ENCODE results near the gene CTNNBL1. TPM values are rescaled to one million over a fixed set of nuclear protein-coding genes. Genes with fewer than 3 reads are reported as not detected.

CTNNBL1 gene
- total RNA-seq, 2 donors from 2014 or later: 44.1 to 54.0 TPM

DNA sequence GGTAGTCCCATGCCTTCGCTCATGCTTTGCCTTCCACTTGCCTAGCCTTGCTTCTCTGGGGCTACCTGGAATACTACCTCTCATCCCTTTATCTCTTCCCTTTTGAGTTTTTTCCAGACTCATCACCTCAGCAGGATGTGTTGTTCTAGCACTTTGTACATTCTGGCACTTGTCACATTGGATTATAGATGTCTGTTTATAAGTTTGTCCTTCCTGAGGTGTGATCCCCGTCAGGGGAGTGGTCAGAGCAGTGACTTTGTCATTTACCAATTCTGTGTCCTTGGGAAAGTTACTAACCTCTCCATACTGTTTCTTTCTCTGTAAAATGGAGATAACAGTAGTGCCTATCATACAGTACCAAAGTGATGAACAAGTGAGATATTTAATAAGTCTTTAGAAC lies 66.5 kb downstream of the CTNNBL1 start:
- no peak for DNase-seq (ENCODE audit: low spot score)
- intact Hi-C loops (cut with DNase I): no loop called here

GRCh38 chr20:37762716-37763485 lies 69.1 kb downstream of the CTNNBL1 start:
- intact Hi-C loops (cut with DNase I): no loop called here
- no peak for DNase-seq (ENCODE audit: low spot score)

- DNase-seq (ENCODE audit: low spot score): no peak
- intact Hi-C loops (cut with DNase I): no loop called here
These were observed 70.6 kb downstream of the CTNNBL1 start for GRCh38 chr20:37764333-37764935.

DNA sequence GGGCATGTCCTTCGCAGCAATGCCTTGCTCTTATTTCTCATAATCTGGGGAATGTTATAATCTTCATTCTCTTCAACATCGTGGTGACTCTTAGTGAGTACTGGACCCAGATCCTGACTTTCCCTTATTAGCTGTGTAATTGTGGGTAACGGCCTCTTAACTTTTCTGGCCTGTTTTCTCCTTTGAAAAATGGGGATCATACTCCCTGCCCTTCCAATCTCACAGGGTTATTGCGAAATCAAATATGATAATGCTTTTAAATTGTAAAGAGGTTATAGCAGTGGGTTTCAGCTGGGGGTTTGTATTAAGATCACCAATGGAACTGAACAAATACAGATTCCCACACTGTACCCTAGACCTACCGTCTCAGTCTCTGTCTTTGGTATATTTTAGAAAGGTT lies 77.1 kb downstream of the CTNNBL1 start:
- no peak for DNase-seq (ENCODE audit: low spot score)
- intact Hi-C loops (cut with DNase I): no loop called here

DNA sequence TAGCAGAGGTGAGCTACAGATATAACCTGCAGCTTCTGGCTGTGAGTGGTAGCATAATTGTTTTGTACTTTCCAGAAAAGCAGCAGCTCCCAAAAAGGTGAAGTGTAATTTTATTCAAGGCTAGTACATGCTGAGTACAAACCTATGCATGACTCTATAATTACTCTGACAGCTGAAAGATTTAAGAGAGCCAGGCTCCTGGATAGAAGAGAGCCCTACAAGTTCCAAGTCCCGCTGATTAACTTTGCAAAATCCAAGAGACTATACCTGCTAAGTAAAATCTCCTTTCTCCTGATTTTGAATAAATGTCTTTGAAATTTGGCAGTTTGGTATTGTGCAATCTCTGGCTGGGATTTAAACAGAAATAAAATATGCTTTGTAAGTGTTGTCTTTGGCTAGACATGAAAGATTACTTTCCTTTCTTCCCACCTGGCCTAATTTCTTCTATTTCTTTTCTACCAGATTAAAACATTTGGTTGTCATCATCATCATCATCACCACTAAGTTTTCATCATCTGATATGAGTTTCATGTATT lies 79.5 kb downstream of the CTNNBL1 start:
- intact Hi-C loops (cut with DNase I): no loop called here
- no peak for DNase-seq (ENCODE audit: low spot score)

DNA sequence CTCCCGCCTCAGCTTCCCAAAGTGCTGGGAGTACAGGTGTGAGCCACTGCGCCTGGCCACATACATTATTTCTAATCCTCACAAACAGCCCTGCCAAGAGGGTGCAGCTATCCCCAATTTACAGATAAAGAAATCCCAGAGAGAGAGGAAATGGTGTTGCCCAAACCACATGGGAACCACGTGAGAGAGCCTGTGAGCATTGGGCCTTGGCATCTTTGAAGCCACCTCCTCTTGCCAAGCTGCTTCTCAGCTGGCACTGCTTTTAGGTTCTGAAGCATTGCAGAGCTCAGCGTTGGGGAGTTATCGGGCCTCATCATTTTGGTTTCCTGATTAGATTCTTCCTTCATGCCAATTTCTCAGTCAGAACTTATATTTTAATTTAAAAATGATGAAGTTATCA lies 80.3 kb downstream of the CTNNBL1 start:
- no peak for DNase-seq (ENCODE audit: low spot score)
- intact Hi-C loops (cut with DNase I): no loop called here

- no peak for DNase-seq (ENCODE audit: low spot score)
- intact Hi-C loops (cut with DNase I): no loop called here
These were observed 81.4 kb downstream of the CTNNBL1 start for GRCh38 chr20:37775200-37775599.

GRCh38 chr20:37776049-37776448 lies 82.2 kb downstream of the CTNNBL1 start:
- intact Hi-C loops (cut with DNase I): no loop called here
- DNase-seq (ENCODE audit: low spot score): no peak

- intact Hi-C loops (cut with DNase I): no loop called here
- no peak for DNase-seq (ENCODE audit: low spot score)
These were observed 82.7 kb downstream of the CTNNBL1 start for GRCh38 chr20:37776526-37776925.

DNA sequence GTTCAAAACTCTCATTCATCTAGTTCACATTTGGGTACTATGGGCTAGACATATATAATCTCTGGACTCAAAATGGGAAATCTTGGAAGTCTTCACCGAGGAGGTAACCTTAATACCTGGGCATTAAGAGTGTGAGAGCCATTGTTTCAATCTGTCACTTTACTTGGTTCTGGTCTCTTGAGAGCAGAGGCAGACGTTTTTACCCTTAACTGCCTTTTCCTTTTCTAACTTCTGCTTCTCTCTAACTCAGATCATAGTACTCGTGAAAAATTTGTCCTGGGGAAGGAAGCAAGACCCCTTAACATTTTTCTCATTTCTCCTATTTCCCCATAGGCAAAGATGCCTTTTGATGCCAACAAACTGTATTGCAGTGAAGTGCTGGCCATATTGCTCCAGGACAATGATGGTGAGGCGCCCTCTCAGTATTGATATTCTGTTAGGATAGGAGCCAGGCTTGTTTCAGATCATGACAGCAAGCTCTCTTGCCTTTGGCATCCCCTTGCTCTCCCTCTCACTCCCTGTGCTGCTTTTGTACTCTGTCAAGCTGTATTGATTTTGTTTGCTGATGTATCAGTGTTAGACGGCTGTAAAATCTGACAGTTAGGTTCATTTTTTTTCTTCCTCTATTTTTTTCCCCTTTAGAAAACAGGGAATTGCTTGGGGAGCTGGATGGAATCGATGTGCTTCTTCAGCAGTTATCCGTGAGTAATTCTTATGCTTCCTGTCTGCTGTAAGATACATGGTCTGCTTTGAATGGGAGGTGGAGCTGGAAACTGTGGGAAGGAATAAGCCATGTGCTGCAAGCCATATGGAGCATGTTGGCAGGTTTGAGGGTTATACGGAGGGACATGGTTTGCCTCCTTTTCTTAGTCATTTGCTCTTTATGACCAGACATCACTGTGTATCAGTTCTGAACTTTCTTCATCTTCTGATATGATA lies 83.5 kb downstream of the CTNNBL1 start:
- intact Hi-C loops (cut with DNase I): no loop called here
- no peak for DNase-seq (ENCODE audit: low spot score)

- intact Hi-C loops (cut with DNase I): no loop called here
- no peak for DNase-seq (ENCODE audit: low spot score)
These were observed 84.3 kb downstream of the CTNNBL1 start for GRCh38 chr20:37777988-37778659.

DNA sequence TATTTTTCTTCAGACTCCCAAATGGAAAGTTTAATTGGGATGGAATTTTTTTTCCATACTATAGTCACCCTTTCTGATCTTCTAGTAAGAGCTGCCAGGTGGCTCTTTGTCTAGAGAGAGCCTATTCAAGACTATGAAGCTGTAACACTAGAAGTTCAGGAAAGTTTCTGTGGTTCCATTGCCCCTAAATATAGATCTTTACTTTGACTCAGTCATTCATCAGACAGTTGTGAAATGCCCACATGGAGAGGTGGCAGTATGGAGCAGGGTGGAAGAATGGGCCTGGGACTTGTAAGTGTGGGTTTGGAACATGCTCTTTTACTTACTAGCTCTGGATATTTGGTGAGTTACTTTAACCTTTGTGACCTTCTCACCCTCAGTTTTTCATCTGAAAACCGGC lies 87.8 kb downstream of the CTNNBL1 start:
- DNase-seq (ENCODE audit: low spot score): no peak
- intact Hi-C loops (cut with DNase I): no loop called here

DNA sequence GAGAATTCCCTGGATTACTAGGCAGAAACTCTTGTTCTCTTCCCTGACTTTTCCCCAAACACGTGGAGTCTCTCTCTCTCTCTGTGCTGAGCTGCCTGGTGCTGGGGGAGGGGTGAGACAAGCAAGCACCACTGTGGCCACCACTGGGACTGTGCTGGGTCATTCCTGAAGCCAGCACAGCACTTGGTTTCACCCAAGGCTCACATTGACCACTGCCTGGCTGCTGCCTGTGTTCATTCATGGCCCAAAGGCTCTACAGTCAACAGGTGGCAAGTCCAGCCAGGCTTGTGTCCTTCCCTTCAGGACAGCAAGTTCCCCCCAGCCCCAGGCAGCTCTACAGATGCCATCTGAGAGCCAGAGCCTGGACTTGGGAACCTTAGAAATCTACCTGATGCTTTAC lies 92.2 kb downstream of the CTNNBL1 start:
- no peak for DNase-seq (ENCODE audit: low spot score)
- intact Hi-C loops (cut with DNase I): no loop called here

- DNase-seq (ENCODE audit: low spot score): no peak
- intact Hi-C loops (cut with DNase I): no loop called here
These were observed 95.6 kb downstream of the CTNNBL1 start for GRCh38 chr20:37789408-37789807.

GRCh38 chr20:37790900-37791299 lies 97.1 kb downstream of the CTNNBL1 start:
- no peak for DNase-seq (ENCODE audit: low spot score)
- intact Hi-C loops (cut with DNase I): no loop called here

GRCh38 chr20:37796121-37796520 lies 102.3 kb downstream of the CTNNBL1 start:
- no peak for DNase-seq (ENCODE audit: low spot score)
- intact Hi-C loops (cut with DNase I): no loop called here

GRCh38 chr20:37796733-37797132 lies 102.9 kb downstream of the CTNNBL1 start:
- intact Hi-C loops (cut with DNase I): no loop called here
- DNase-seq (ENCODE audit: low spot score): no peak

- intact Hi-C loops (cut with DNase I): no loop called here
- no peak for DNase-seq (ENCODE audit: low spot score)
These were observed 103.9 kb downstream of the CTNNBL1 start for GRCh38 chr20:37797669-37798175.

GRCh38 chr20:37798312-37798711 lies 104.5 kb downstream of the CTNNBL1 start:
- no peak for DNase-seq (ENCODE audit: low spot score)
- intact Hi-C loops (cut with DNase I): no loop called here

Data from posterior vena cava (tissue), 2 donors.